RCC 7860 (cell line): ENCODE results near the gene IL2RA.
"Not testable (repeated sequence)": the region's sequence is repeated elsewhere in the genome, so short reads cannot be mapped to it uniquely, and the experiment has no call there.

Experiments used
- DNase-seq: peaks from one replicate; pipeline ENCODE4 v3.0.0-alpha.2; 2015; ENCODE audit warnings: low spot score
- FAIRE-seq: peaks from 2 replicates; lab custom pipeline; 2012; peaks lifted over from hg19 to GRCh38; lab: Jason Lieb, UNC

The IL2RA gene

DNA sequence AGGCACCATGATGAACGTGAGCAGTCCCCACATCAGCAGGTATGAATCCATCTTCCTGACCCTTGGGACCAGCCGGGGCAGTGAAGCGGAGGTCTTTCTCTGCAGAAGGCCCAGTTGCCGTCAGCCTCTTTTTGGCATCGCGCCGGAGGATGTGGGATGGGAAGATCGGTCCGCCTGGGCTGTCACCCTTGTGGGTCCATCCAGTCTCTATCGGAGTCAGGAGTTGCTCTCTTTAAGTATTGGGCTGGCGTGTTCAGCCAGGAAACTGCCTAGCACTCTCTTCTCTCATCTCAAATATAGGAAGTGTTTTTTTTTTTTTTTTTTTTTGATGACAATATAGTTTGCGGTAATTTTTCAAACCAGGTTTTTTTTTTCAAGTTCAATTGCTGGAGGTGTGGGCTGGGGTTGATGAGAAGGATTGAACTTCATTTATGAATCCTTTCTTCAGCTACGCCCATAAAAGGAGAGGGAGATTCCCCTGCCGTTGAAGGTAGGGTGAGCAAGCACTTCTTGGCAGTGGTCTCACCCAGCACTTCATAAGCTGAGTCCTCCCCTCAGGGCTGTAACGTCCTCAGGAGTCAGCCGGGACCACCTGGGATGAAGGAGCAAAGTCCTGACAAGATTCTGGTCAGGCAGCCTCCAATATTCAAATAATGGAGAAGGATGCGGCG is at the start of gene IL2RA:
TSS of gene IL2RA (minus strand) at position 267 of the 671 bp plus-strand sequence. CDS start at position 51, 216 bp downstream.
- FAIRE-seq (no peak), DNase-seq (no peak)

- DNase-seq: no peak
- FAIRE-seq: no peak
Observed at GRCh38 chr10:6110136-6110535, 48.0 kb upstream of the IL2RA start.

GRCh38 chr10:6109444-6109775 is 47.2 kb upstream of the IL2RA start:
- DNase-seq (no peak), FAIRE-seq (no peak)

DNA sequence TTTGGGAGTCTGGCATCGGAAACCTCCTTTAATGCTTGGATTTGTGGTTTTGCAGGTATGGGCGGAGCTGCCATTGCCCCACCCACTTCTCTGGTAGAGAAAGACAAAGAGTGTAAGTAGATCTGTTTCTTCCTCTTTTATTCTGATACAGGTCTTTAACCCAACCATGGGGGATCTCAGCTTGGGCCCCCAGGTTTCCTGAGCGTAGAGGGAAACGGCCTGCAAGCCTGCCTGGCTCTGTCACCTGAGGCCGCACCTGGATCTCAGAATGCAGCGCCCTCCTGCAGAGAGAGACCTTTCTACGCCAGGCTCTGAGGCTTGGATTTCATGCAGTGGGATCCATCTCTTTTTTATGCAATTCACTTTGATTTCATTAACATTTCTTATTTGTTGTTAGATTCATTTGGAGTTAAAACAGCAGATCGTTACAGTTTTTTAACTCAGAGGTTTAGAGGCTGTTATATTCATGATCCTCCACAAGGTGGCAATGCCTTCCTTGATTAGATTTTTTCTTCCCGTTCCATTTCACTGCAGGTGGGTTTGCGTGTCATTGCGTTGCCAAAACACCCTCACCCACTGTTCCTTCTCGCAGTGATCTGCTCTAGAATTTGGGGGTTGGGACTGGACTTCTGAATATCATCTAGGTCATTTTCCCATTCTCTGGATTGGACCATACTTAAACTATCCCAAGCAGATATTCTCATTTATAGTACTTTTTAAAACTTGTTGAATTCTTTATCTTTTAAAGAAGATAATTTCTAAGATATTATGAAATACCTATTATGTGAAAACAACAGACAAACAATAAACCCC is 46.7 kb upstream of the IL2RA start:
- FAIRE-seq: peak; percentile 64
- DNase-seq: peak; percentile 43

DNA sequence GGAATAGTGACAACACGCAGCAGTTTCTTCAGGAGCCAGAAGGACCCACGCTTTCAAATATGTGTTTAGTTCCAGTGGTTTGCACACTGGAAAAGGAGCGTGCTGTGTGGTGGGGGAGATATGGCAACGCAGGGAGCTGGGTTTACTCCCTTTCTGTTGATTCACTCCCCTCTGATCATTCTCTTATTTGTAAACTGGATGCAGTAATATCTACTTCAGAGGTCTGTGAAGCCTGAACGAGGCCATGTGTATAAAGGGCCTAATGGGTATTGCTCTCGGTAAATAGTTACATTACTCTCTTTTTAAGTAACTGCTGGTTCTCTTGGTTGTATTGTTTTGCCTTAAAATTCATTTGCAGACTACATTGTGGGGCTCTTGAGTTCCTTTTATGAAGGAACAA is 45.9 kb upstream of the IL2RA start:
- no peak for DNase-seq
- no peak for FAIRE-seq

DNA sequence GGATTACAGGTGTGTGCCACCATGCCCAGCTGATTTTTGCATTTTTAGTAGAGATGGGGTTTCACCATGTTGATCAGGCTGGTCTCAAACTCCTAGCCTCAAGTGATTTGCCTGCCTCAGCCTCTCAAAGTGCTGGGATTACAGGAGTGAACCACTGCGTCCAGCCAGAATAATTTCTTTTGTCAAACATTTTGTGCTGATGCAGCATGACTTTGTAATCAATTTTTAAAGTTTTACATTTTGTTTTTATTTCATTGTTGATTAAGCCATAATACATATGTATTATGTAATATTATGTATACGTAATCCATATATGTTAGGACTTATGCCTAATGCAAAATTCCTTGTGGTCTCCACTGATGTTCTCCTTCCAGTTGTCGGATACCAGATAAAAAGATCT is 45.4 kb upstream of the IL2RA start:
- DNase-seq, FAIRE-seq: not testable (repeated sequence)

GRCh38 chr10:6103591-6103990 is 41.4 kb upstream of the IL2RA start:
- FAIRE-seq (no peak), DNase-seq (no peak)

DNA sequence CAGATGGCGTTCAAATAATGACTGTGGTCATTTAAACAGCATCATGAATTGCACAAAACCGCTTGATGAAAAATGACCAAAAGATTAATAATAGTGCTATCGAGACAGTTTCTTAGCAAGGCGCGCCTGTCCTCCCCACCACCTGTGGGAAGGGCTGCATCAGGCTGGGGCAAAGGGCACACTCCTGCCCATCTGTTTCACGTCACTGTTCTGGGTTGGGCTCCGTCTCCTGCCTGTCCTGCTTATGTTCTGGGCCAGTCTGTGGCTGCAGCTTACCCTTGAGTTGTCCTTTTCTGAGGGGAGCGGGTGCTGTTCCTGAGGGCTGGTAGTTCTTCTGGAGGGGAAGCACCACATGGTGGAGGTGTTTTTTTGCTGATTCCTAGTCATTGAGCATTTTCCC is 40.0 kb upstream of the IL2RA start:
- no peak for FAIRE-seq

DNA sequence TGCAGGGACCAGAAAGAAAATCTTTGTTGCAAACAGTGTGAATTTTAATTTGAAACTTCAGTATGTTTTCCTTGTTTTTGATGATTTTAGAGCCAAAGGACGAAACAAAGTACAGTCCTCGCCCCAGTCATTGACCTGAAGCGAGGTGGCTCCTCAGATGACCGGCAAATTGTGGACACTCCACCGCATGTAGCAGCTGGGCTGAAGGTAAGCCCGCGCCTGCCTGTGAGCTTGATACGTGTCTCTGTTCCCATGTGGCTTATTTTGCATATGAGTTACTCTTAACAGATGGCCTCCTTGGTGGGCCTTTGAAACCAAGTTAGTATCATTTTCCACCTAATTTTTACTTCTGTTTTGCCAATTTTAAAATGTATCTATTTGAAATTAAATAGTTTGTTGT is 39.0 kb upstream of the IL2RA start:
- DNase-seq (no peak), FAIRE-seq (no peak)

More for the DNA sequence above, 40.0 kb upstream of the IL2RA start:
- no peak for DNase-seq

DNA sequence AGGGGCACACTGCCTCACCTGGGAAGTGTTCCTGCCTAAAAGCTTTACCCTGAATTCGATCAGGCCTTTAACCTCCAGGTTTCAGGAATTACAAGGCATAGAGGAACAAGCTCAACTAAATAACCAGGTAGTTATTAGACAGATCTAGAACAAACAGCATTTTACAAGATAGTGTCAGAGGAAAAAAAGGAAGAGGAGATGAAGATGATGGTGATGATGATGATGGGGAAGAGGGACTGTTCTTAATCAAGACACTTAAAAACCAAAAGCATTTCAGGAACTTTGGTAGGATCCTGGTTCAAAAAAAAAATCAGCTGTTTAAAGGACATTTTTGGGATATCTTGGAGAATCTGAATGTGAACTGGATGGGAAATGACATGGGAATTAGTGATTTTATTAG is 38.2 kb upstream of the IL2RA start:
- FAIRE-seq (no peak), DNase-seq (no peak)

- DNase-seq (no peak), FAIRE-seq (no peak)
Observed at GRCh38 chr10:6098156-6098555, 36.0 kb upstream of the IL2RA start.

GRCh38 chr10:6097063-6097462 is 34.9 kb upstream of the IL2RA start:
- DNase-seq: no peak
- FAIRE-seq: no peak

DNA sequence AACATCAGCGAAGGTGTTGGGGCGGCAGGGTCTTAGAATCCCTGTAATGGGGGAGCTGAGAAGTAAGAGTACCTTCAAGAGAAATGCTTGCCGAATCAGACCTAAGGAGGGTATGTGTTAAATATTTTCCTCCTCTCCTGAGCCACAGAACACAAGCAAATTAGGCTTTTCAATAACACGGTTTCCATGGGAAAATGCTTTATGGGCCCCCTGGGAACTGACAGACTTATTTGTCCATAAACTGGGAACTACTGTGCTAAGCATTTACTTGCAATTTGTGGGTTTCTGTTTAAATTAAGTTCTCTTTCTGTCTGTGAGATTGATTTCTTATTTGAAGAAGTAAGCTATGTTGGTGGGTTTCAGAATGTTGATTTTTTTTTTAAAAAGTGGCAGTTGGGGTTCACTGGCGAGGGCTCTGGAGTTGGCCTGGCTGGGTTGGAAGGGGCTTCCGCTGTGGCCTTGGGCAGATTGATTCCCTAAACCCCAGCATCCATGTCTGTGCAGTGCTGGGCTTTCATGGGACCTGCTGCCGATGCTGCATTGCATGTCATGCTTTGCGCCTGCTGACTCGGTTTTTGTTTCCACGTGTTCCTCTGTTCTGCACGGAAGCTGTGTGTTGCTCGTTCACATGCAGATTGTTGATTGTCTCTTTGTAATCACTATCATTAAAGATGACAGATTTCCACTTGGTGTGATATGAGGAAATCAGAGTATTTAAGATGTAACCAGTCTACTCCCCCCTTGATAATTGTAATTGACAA is 33.8 kb upstream of the IL2RA start:
- no peak for FAIRE-seq
- DNase-seq: no peak

GRCh38 chr10:6092731-6093130 is 30.6 kb upstream of the IL2RA start:
- DNase-seq (no peak), FAIRE-seq (no peak)

DNA sequence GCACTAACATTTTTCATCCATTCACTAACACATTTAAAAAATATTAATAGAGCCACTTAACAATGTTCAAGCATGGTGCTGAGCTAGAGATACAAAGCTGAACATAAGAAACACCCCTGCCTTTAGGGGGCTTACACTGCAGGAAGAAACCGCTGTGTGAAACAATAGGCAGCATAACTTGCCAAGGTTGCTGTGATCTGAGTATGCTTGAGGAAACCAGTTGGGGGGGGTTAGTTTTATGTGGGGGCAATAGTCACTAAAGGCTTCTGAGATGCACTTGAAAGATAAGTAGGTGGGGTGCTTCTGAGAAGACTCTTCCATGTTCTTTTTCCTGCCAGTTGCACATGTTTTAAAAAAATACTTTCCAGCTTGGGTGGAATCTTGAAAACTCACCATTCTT is 29.5 kb upstream of the IL2RA start:
- DNase-seq: no peak
- no peak for FAIRE-seq

- FAIRE-seq (no peak), DNase-seq (no peak)
Observed at GRCh38 chr10:6089334-6090219, 27.4 kb upstream of the IL2RA start.

- FAIRE-seq (no peak), DNase-seq (peak; percentile 83)
Observed at GRCh38 chr10:6088721-6089333, 26.7 kb upstream of the IL2RA start, which contains the start of gene RBM17. Gene RBM17 (plus strand): TSS chr10:6089034. CDS start chr10:6097066, 8,032 bp downstream.

GRCh38 chr10:6086375-6087233 is 24.4 kb upstream of the IL2RA start:
- DNase-seq (peak; percentile 54), FAIRE-seq (no peak)
